NK-92 (cell line): ENCODE data around the gene RTN4R.

ENCODE experiments used
- DNase-seq: peaks from one replicate; lab custom pipeline; 2025; ENCODE audit not compliant: unreplicated experiment; lab: John Stamatoyannopoulos, UW

Gene RTN4R

DNA sequence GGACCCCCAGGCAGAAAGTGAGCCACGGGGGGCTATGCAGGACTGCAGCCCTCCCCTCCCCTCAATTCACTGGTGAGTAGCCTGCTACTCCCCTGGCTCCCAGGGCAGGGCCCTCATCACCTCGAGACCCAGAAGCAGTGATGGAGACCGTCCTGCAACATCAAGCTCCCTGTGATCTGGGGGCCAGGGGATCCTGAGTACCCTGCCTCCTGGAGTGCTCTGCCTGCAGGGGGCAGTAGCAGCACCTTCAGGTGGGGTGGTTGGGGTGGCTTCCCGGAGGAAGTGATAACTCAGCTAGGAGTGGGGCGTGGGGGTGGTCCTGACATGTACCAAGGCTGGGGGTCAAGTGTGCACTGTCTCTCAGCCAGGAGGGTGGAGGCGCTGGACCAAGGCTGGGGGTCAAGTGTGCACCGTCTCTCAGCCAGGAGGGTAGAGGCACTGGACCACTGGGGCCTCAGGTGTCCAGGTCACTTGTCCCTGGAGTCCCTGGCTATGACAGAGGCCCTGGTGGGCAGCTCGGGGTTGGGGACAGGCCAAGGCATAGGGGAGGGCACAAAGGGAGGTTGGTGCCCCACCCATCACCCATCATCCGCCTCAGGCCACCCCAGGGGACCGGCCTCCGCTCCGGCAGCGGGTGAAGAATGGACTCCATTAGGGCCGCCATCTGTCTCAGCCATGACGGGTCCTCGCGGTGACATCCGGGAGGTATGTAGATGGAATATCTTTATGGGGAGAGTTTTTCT lies 9.4 kb downstream of the RTN4R start:
- DNase-seq = no peak

- DNase-seq = no peak
These were observed 10.2 kb downstream of the RTN4R start for GRCh38 chr22:20258021-20258299.

DNA sequence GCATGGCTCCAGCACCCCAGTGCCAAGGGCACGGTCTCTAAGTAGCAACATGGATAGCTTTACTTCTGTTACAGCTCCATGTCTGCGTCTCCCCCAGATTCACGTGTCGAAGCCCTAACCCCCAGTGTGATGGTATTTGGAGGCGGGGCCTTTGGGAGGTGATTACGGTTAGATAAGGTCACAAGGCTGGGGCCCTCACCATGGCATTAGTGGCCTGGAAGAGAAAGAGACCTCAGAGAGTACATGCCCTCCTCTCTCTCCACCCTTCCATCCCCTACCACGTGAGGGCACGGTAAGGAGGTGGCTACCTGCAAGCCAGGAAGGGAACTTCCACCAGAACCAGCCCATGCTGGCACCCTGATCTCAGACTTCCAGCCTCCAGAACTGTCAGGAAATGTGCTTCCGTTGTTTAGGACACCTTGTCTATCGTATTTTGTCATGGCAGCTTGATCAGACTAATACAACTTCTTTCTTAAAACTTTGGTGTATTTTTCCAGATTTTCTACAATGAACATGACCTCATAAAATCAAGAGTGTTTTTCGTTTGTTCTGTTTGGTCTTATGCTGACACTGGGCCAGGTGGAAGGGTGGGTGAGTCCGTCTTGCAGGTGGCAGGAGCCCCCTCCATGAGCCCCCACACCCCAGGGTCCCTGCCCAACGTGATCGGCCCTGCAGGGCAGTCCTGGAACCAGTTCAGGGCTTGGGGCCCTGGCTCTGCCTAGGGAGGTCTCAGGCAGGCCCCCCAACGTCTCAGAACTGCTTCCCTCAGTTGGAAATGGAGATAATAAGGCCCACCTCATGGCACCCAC lies 10.7 kb downstream of the RTN4R start:
- no peak for DNase-seq

GRCh38 chr22:20256551-20257211 lies 11.4 kb downstream of the RTN4R start:
- no peak for DNase-seq

GRCh38 chr22:20256027-20256426 lies 12.1 kb downstream of the RTN4R start:
- DNase-seq = no peak

DNA sequence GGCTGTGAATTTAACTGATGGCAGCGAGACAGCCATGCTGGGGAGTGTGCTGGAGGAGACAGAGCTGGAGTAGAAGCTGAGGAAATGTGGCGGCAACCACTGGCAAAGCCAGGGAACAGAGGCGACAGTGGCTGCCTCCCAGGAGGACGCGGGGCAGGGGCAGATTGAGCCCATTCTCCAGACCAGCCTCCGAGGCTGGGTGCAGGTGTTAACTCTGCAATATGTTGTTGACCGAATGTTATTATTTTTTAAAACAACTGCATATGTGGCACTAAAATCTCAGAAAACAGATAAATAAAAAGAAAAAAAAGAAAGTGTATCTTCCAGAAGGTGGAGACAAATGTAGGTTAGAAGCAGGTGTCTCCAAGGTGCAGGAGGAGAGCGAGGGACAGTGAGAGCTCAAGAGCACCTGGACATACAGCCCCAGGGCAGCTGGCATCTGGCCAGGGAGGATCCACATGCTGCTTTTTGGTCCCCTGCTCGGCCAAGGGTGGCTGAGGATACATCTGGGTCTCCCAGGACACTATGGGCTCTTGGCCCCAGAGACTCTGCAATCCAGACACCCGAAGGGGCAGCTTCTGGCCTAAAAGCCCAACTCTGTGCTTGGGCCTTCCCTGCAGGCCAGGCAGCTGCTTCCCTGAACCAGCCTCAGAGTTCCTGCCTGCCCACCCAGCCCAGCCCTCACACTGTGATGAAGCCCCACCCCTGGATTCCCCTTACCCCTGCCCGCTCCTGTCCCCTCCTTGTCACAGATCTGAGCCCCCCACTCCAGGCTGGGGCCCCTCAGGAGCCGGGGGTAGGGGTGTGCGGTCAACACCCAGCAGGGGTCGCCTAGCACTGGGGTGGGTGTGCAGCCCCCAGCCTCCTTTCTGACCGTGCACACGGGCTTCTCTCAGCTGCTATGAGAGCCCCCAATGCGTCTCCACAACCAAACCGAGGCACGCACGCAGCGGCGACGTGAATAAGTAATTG lies 12.9 kb downstream of the RTN4R start:
- DNase-seq = no peak

DNA sequence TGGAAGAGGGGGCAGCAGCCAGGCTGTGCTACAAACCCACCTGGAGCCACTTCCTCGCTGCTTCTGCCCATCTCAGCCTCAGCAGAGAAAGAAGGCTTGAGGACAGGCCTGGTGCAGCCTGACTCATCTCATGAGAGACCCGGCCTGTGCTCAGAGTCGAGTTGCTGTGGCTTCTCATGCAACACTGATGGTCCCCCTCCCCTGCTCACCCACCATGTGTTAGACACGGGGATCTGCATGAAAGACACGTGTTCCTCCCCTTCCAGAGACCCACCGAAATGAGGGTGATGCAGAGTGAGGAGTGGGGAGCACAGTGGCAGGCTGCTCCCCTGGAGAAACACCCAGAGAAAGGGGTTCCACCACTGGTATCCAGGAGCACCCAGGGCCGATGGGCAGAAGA lies 15.0 kb downstream of the RTN4R start:
- DNase-seq = no peak

- no peak for DNase-seq
These were observed 16.1 kb downstream of the RTN4R start for GRCh38 chr22:20251981-20252380.

DNA sequence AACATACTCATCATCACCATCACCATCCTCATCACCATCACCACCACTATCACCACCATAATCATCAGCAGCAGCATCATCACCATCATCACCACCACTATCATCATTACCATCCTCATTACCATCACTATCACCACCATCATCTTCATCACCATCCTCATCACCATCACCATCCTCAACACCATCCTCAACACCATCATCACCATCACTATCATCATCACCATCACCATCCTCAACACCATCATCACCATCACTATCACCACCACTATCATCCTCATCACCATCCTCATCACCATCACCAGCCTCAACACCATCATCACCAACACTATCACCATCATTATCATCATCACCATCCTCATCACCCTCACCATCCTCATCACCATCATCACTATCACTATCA lies 16.6 kb downstream of the RTN4R start:
- no peak for DNase-seq

DNA sequence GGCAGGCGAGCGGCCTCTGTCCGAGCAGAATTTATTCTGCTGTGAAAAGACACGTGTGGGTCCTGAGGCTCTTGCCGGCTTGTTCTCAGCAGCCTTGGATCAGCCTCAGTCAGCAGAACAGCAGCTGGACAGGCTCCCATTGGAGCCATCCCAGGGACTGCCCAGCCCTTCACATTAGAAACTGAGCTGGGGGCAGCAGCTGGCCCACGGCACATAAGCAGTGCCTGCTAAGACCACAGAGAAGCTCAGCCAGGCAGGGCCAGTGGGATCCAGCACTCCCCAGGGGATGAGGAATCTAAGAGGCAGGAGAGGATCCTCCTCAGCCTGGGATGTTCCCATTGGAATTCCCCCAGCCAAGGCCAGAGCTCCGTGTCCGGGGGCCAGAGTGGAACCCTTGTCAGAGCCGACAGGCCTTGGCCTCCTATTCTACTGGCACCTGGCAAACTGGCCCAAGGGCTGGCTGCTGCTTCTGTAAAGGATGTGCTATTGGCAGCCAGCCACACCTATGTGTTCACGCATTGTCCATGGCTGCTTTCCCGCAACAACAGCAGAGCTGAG lies 18.2 kb downstream of the RTN4R start:
- DNase-seq = no peak

GRCh38 chr22:20248461-20248978 lies 19.6 kb downstream of the RTN4R start:
- no peak for DNase-seq

GRCh38 chr22:20247608-20248171 lies 20.4 kb downstream of the RTN4R start:
- no peak for DNase-seq

DNA sequence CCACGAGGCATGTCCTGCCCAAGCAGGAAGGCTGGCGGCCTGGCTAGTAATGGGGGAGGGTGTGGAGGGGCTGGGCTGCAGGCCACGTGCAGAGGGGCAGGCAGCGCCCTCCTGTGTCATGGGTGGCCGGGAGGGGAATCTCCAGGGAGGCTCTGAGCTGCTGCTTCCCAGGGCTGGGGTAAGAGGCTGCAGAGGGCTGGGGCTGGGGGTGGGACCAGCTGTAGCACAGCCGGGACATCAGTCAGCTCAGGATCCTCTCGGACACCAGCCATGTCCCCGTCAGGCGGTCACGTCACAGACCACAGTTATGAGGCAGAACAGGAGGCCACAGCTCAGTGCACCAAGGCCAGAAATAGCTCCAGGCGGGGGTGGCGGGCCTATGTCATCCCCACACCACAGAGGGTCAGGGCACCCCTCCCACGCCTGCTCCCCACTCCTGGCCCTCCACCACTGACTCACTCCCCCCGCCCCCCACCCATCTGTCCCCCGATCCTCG lies 21.1 kb downstream of the RTN4R start:
- DNase-seq = no peak

DNA sequence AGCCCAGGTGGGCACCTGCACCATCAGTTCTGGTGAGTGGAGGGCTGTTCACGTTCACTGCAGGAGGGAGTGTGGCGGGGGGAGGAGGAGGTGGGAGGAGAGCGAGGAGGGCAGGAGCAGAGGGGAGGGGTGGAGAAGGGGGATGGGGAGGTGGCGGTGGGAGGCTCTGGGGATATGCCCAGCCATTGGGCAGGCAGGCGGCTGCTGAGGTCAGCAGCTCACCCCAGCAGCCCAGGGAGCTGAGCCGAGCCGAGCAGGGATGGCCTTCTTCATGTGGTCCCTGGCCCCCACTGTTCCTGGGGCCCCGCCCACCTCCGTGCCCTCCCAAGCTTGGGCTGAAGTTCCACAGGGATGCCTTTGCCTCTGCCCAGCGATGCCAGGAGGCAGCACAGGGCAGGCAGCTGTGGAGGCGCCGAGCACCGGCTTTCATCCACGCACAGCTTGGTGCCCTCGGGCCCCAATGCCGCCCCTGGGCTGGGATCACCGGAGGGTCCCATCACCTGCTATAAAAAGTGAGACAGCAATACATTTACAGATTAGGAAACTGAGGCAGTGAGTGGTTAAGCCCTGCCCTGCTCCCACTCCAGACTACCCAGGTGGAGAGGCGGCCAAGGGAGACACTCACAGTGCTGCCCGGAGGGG lies 21.6 kb downstream of the RTN4R start:
- no peak for DNase-seq

- no peak for DNase-seq
These were observed 22.3 kb downstream of the RTN4R start for GRCh38 chr22:20245577-20246367.

DNA sequence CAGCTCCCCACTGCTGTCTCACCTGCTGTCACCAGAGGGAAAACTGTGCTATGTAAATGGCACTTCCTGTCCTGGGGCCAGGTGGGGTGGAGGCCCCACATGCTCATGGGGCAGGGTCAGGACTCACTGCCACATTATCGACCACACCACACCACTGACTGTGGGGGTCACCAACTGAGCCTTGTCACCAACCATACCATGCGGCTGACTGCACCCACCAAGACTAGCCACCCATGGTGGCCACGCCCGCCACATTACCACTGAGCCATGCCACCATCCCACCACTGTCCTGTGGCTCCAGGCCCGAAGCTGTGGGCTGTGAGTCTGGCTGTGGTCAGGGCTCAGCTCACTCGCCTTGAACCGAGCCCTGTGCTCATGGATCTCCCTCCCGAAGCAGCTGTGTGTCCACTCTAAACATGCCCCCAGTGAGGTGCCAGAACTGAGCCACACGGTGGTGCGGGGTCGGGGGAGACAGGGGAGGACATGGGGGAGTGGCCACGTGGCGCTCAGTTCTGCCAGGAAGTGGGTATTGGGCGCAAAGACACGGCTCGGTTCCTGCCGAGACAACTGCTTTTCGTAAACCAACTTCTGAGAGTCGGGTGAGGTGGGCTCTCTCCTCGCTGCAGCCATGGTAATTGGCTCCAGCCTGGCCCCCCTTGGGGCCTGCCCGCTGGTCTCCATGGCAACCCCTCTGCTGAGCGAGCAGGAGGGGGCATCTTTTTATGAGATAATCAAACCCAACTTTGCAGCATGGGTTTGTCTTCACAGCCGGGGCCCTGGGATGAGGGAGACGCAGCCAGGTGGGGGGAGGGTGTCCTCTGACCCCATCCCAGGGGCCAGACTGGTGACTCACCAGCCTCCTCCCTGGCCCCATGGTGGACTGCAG lies 23.2 kb downstream of the RTN4R start:
- DNase-seq = no peak

DNA sequence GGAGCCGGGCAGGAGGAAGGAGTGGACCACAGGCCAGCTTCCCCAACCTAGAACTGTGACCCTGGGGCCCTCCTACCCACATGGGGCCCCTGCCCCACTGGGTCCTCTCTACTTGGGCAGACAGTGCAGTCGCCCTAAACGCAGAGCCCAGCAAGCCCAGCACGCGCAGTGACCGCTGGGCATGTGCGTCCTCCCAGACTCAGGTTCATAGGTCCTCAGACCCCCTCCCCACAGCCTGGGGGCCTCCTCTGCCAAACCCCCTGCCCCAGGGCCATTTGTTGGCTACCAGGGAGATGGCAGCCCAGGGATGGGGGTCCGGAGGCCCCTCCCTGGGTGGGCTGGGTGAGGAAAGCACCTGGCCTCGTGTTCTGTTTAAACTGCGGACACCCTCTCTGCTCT lies 23.9 kb downstream of the RTN4R start:
- no peak for DNase-seq
